ENCODE data around the gene NOP56.
"Not testable (repeated sequence)": the region's sequence is repeated elsewhere in the genome, so short reads cannot be mapped to it uniquely, and the experiment has no call there.

Gene NOP56

GRCh38 chr20:2652724-2653555 lies 508 bp downstream of the NOP56 start:
- DNase-seq = no peak

DNA sequence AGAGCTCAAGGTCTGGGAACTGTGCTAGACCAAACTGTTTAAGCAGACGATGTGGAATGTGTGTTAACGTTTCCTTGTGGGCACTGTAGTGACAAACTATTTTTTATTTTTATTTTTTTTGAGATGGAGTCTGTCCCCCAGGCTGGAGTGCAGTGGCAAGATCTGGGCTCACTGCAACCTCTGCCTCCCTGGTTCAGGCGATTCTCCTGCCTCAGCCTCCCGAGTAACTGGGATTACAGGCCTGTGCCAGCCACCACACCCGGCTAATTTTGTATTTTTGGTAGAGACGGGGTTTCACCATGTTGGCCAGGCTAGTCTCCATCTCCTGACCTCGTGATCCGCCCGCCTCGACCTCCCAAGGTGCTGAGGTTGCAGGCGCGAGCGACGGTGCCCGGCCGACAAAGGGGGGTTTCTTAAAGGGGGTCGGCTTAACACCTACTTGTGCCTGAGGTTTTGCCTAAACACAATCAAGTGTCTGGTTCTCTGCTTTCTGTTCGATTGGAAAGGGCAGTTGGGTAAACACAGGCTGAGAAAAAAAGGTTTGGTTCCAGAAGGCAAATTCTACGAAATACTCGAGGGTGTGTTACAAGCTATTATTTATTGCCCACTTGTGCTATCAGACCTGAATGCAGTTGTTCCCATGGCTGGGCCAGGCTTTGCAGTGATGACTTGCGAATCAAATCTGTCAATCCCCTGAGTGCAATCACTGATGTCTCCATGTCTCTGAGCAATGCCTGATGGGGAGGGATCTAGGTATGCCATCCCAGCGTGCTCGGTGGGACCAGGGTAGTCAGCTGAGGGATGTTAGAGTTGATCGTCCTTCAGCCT lies 1.3 kb downstream of the NOP56 start:
- no peak for DNase-seq

DNA sequence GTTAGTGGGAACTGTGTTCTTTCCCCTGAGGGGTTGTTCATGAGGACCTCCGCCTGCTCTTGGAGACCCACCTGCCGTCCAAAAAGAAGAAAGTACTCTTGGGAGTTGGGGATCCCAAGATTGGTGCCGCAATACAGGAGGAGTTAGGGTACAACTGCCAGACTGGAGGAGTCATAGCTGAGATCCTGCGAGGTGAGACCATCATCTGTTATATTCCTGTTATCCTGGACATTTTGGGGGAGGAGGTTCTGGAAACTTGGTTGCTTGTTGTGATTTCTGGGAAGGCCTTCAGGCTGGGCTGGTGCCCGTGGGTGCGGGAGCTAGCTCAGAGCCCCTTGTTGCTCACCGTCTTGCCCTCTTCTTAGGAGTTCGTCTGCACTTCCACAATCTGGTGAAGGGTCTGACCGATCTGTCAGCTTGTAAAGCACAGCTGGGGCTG lies 2.0 kb downstream of the NOP56 start:
- DNase-seq = no peak

DNA sequence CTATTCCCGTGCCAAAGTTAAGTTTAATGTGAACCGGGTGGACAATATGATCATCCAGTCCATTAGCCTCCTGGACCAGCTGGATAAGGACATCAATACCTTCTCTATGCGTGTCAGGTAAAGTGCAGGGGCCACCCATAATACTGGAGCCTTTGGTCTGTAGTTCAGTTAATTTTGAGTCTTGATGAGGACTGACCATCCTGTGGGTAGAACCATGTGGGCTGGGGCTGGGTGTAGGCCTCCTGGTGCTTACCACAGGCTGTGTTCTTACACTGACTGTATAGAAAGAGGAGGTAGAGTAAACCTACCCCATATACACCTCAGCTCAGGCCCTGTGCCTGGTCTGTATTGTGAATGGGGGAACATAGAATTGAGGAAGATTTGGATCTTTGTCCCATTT lies 2.4 kb downstream of the NOP56 start:
- DNase-seq = no peak

DNA sequence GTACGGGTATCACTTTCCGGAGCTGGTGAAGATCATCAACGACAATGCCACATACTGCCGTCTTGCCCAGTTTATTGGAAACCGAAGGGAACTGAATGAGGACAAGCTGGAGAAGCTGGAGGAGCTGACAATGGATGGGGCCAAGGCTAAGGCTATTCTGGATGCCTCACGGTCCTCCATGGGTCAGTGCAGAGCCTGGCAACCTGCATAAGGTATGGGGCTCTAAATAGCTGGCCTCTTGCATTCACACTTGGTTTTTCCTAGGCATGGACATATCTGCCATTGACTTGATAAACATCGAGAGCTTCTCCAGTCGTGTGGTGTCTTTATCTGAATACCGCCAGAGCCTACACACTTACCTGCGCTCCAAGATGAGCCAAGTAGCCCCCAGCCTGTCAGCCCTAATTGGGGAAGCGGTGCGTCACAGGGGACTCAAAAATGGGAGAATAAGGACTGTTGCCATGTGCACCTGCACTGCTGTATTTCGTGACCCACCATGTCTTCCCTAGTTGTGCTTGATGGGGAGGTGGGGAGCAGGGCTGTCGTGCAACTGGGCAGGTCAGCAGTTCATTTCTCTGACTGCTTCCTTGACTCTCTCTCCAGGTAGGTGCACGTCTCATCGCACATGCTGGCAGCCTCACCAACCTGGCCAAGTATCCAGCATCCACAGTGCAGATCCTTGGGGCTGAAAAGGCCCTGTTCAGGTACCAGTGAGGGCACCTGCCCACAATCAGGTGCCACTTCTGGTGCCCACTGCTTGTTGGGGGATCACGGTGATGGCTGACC lies 3.1 kb downstream of the NOP56 start:
- no peak for DNase-seq

GRCh38 chr20:2656471-2657117 lies 4.2 kb downstream of the NOP56 start:
- no peak for DNase-seq

DNA sequence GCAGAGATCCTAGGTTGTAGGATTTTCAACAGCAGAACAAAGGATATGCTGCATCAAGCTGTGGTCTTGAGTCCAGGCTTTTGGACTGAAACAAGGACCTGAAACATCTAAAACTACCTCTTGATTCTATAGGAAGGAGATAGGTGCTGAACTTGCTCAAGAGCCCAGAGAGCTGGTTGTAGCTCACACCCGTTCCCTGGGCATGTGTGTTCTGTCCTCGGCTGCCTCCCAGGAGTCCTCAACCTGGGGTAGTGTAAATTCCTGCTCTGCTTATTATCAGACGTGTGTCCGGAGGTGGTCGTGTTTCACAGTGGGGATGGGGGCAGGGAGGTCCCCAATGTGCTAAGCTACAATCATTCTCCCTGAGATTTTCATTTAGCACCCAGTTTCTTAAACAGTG lies 4.8 kb downstream of the NOP56 start:
- no peak for DNase-seq

DNA sequence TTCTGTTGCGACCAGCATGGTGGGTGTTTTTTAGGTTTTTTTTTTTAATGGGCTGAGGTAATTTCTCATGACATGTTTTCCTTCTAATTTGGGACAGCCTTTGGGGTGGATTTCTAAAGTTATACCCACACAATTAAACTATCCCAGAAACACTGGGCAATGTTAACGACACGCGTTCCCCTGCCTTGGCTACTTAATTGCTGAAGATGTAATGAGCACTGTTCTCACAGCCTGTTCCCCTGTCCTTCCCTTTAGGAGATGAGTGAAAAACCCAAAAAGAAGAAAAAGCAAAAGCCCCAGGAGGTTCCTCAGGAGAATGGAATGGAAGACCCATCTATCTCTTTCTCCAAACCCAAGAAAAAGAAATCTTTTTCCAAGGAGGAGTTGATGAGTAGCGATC lies 5.2 kb downstream of the NOP56 start:
- no peak for DNase-seq

- no peak for DNase-seq
Observed at GRCh38 chr20:2658414-2659354, 6.3 kb downstream of the NOP56 start.

DNA sequence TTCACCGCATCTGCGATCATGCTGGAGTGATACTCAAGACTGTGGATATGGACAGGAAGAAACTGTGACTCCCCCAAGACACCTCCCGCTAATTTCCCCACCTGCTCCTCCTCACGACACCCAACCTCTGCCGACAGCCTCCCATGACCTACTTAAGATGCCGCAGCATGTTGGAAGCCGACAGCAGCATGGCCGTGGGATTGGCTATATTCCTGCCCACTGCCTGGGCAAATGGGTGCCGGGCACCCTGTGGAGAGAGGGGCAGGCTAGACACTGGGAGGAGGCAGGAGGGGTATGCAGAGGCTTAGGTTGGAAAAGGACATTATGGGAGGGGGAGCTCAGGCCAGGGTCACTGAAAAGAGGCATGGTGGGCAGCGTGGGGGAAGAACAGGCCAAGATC lies 7.1 kb downstream of the NOP56 start:
- DNase-seq = no peak

GRCh38 chr20:2663364-2663886 lies 11.0 kb downstream of the NOP56 start:
- DNase-seq = no peak

DNA sequence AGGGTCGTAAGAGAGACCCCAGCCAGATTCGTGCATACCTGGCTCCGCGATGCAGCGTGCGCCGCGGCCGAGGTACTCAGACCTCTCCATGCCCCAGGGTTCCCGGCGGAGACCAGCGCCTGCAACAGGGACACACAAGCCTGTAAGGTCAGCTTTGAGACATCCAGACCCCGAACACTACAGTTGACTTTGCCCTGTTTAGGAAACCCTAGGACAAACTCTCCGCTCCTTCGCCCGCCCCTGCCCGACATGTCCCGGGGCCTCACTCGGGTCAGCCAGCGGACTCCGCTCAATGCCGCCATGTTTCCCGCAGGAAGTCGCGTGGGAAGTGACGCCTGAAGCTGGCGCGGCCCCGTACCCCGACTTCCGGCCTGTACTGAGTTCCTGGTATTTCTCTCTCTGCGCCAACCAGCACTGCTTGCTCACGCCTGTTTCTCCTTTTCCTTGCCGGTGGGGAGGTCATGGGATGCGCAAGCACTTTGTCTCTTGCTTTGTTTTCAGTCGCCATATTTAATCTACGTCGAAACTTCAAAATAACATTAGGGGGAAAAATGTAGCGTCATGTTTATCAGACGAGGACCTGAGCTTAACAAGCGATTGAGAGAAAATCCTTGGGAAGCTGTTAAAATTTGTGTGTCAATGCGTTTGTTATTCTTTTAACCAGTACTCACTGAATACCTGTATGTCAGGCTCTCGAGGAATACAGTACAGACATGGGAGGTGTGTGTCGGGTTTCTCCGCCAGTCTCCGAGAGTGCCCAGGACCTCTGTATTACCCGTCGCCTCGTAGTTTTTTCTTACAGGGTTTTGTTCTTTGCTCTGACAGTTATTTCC lies 11.7 kb downstream of the NOP56 start, which contains the start of gene IDH3B:
Gene IDH3B (minus strand): TSS at position 330 of the 833 bp plus-strand sequence. CDS start 28 bp downstream, at position 302.
- peak; percentile 71 for DNase-seq

DNA sequence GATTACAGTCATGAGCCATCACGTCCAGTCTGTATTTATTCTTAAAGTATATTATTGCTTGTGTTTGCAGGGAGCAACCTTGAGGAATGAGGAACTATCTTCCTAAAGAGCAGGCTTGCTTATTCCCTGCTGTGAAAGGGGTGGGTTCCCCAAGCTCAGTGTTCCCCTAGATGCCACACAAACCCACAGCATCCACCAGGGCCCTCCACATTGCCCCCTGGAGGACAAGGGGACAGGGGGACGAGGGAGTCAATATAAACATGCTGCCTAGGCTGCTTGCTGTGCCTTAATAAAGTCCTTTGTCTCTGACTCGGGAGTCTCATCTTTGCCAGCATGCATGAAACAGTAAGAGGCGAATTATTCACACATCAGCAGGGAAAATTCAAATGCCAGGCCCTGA lies 19.5 kb downstream of the NOP56 start:
- no peak for DNase-seq

DNA sequence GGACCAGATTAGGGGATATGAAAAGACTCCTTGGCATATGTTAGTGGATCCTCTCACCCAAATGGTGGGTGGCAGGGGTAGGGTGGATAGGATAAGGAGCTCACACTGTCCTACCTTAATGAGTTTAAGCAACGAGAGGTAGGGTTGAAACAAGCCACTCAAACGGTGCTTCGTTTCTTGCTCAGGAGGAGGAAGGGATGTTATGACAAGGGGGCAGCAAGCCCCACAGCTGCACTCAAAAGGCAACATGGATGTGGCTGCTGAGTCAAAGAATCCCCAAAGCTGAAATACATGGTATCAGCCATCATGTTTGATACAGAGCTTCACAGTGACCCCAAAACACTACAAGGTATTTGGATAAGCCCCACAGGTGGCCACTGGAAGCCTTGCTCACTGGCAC lies 20.0 kb downstream of the NOP56 start:
- DNase-seq = no peak

GRCh38 chr20:2673453-2673852 lies 21.0 kb downstream of the NOP56 start:
- no peak for DNase-seq

DNA sequence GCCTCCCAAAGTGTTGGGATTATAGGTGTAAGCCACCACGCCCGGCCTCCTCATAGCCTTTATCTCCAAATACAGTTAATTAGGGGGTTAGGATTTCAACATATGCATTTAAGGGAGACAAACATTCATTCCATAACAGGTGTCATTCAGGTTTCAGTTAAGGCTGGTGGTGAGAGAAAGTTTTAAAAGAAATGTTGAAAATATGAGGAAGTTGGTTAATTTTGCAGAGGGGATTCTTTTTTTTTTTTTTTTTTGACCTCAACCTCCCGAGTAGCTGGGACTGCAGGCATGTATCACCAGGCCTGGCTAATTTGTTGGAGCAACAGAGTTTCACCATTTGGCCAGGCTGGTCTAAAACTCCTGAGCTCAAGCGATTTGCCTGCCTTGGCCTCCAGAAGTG lies 27.6 kb downstream of the NOP56 start:
- DNase-seq = no peak

- not testable (repeated sequence) for DNase-seq
Observed at GRCh38 chr20:2682040-2682439, 29.6 kb downstream of the NOP56 start.

GRCh38 chr20:2684817-2685216 lies 32.4 kb downstream of the NOP56 start:
- DNase-seq = not testable (repeated sequence)

- DNase-seq = no peak
Observed at GRCh38 chr20:2687514-2687913, 35.1 kb downstream of the NOP56 start.

GRCh38 chr20:2688041-2688591 lies 35.7 kb downstream of the NOP56 start:
- DNase-seq = no peak

All from amniotic stem cell (primary cell).